IPS-20b (cell line): ENCODE results near the gene MEX3A.

Experiments
- H3K27ac ChIP-seq: one replicate; pipeline ENCODE4 v1.5.1; 2013; ENCODE audit warnings: low read length
- H3K27me3 ChIP-seq: 2 replicates; pipeline ENCODE4 v1.6.1; 2013; ENCODE audit warnings: mild to moderate bottlenecking, low read length, inconsistent platforms; ENCODE audit not compliant: insufficient read depth
- H3K36me3 ChIP-seq: 2 replicates; pipeline ENCODE4 v1.6.1; 2013; ENCODE audit warnings: low read depth, mild to moderate bottlenecking, inconsistent platforms, low read length, moderate library complexity; ENCODE audit not compliant: insufficient read depth
- H3K4me1 ChIP-seq: 2 replicates; pipeline ENCODE4 v1.6.1; 2013; ENCODE audit warnings: mild to moderate bottlenecking, control low read depth, inconsistent platforms, low read length, moderate library complexity; ENCODE audit not compliant: insufficient read depth
- H3K4me3 ChIP-seq: 2 replicates; pipeline ENCODE4 v1.5.1; 2013; ENCODE audit warnings: mild to moderate bottlenecking, low read length, inconsistent platforms
- H3K9ac ChIP-seq: 2 replicates; pipeline ENCODE4 v1.6.1; 2013; ENCODE audit warnings: low read depth, mild to moderate bottlenecking, inconsistent platforms, low read length, moderate library complexity
- H3K9me3 ChIP-seq: 2 replicates; pipeline ENCODE4 v1.6.1; 2013; ENCODE audit warnings: mild to moderate bottlenecking, low read depth, low read length, inconsistent platforms; ENCODE audit not compliant: insufficient read depth

MEX3A gene

DNA sequence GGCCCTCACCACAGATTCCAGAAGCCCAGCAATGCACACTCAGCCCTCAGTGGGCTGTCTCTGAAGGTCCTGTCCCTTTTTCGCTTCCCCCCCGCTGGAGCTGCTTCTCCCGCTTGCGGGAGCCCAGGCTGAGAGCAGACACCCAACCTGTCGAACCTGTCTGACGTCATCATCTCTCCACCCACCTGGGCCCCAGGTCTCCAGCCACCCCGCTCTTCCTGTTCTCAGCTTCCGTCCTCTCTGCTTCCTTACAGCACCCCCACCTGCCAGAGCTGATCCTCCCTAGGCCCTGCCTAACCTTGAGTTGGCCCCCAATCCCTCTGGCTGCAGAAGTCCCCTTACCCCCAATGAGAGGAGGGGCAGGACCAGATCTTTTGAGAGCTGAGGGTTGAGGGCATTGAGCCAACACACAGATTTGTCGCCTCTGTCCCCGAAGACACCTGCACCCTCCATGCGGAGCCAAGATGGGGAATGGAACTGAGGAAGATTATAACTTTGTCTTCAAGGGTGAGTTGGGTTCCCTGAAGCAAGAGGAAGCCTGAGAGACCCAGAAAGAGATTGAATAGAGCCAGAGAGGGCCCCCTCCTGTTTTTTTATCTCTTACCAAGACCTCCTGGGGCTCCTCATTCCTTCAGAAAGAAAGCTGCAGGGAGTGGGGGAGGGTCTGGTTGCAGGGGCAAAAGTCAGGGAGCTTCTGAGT, 21.2 kb downstream of the MEX3A start, which contains the start of gene RAB25:
Gene RAB25 (plus strand): TSS at position 224 of the 700 bp plus-strand sequence. CDS start 241 bp downstream, at position 465.
- Histone ChIP-seq H3K36me3 (peaks cover 13% of the 10 kb centered on the region), H3K9ac (peak within 1 kb of the TSS; percentile 78), H3K4me1 (peaks cover 7% of the 10 kb centered on the region; the same call in 1 of the 2 replicates), H3K9me3 (no peaks in the 10 kb centered on the region), H3K27ac (peak within 1 kb of the TSS; percentile 43), H3K27me3 (no peaks in the 10 kb centered on the region), H3K4me3 (peak within 1 kb of the TSS; percentile 65)

DNA sequence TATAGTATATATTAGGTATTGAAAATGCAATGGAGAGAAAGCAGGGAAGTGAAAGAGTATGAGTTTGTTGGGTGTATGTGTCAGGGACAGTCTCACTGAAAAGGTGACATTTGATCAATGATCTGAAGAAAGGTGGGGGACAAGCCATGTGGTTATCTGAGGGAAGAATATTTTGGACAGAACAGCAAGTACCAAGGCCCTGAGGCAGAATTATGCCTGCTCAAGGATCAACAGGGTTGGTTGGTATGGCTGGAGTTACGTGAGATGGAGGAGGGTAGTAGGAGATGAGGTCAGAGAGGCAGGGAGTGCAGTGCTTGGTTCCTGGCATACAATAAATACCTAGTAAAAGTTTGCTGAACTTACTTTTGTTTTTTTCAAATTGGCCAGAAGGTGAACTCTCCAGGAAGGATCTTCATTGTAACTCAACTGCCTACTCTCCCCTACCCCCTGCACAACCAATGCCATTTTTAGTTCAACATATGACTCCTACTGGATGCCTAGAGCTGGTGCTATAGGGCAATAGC, 25.9 kb downstream of the MEX3A start:
- Histone ChIP-seq H3K36me3 (peaks cover 10% of the 10 kb centered on the region), H3K4me1 (no peaks in the 10 kb centered on the region), H3K9ac (no peak overlapping the region), H3K9me3 (no peaks in the 10 kb centered on the region), H3K4me3 (no peak overlapping the region), H3K27me3 (no peaks in the 10 kb centered on the region), H3K27ac (no peak overlapping the region)

DNA sequence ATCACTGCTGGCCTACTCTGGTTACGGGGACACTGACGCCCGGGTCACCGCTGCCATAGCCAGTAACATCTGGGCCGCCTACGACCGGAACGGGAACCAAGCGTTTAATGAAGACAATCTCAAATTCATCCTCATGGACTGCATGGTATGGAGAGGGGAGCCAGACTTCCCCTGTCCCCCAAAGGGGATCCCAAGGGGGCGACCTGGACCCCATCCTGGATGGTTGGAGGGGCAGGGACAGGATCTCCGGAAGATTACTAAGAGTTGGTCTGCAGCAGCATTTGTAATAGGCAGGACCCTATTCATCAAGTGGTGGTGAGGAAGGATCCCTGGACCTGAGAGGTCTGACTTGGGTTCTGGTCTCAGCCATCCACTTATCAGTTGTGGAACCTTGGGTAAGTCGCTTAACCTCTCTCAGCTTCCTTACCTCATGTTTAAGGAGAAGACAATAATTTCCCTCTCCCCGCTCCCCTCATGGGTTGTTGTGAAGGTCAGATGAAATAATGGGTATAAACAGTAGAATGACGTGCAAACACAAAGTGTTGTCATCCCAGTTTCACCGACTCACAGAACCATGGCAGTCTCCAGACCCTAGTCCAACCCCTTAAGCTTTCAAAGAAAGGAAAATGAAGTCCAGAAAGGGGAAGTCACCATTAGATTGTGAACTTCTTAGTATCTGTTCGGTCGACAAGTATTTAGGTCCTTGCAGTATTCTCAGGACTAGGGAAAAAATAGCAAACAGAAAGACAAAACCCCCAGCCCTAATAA, 26.8 kb downstream of the MEX3A start:
- peak overlapping the region; percentile 100; the same call in 1 of the 2 replicates for H3K9ac ChIP-seq
- H3K27me3 ChIP-seq: no peaks in the 10 kb centered on the region
- H3K9me3 ChIP-seq: no peaks in the 10 kb centered on the region
- no peaks in the 10 kb centered on the region for H3K4me1 ChIP-seq
- H3K36me3 ChIP-seq: peaks cover 14% of the 10 kb centered on the region
- peak overlapping the region; percentile 99 for H3K4me3 ChIP-seq
- H3K27ac ChIP-seq: peak overlapping the region; percentile 84

DNA sequence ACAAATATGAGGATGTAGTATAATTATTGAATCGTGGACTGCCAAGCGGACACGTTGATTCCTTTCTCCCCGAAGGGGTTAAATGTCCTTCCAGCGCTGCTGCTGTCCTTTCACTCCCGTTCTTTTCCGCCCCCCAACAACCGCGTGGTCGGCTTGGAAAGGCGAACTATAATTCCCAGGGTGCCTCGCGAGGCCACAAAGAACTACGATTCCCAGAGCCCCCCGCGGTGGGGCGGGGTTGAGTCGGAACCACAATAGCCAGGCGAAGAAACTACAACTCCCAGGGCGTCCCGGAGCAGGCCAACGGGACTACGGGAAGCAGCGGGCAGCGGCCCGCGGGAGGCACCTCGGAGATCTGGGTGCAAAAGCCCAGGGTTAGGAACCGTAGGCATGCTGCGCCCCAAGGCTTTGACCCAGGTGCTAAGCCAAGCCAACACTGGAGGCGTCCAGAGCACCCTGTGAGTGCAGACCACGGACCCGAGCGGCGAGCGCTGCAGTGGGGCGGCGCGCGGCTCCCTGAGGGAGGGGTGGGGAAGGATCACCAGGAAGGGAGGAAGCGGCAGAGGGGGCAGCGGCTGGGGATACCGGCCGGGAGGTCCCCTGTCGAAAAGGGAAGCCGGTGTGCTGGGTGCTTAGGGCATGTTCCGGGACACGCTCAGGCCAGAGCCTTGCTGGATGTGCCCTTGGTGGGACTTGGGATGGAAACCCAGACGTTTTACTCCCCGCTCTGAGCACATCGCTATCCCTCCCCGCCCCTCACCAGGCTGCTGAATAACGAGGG, 27.6 kb downstream of the MEX3A start, which contains the start of gene LAMTOR2:
Gene LAMTOR2 (plus strand): TSS at position 283 of the 781 bp plus-strand sequence. CDS start 108 bp downstream, at position 391.
- H3K9me3 ChIP-seq: no peaks in the 10 kb centered on the region
- H3K36me3 ChIP-seq: peaks cover 21% of the 10 kb centered on the region
- peak within 1 kb of the TSS; percentile 99 for H3K4me3 ChIP-seq
- peak within 1 kb of the TSS; percentile 100 for H3K27ac ChIP-seq
- H3K9ac ChIP-seq: peak within 1 kb of the TSS; percentile 100
- no peaks in the 10 kb centered on the region for H3K27me3 ChIP-seq
- no peaks in the 10 kb centered on the region for H3K4me1 ChIP-seq

DNA sequence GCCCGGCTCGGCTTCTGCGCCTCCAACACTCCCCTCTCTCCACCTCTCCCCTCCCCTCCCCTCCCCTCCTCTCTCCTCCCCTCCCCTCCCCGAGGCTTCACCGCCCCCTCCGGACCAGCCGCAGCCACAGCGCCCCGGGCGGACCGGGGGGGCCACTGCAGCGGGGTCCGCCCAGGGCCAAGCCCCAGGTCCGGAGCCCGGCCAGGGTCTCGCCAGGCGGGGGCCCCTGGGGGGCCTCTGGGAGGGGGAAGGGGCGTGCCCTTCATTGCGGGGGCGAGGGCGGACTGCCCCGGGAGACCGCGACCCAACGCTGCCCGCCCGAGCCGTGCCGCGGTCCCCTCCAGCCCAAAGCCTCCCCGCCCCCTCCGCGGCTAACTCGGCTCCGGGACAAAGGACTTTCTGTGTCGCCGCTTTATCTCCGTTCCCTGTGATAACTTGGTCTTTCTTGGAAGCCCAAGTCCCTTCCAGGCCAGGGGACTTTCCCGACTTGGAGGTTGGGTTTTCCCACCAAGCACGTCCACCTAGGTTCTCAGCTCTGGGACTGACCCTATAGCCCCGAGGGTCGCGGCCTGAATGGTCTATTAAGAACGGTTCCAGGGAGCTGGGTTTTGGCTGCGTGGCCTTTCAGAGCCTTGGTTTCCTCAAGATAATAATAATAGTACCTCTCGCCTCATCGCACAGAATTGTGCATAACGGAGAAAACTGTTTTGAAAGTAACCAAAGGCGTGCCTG, 28.3 kb downstream of the MEX3A start, which contains the start of gene UBQLN4:
Gene UBQLN4 (minus strand): TSS at position 31 of the 732 bp plus-strand sequence. CDS start 97 bp downstream, outside the sequence.
- no peaks in the 10 kb centered on the region for H3K9me3 ChIP-seq
- no peaks in the 10 kb centered on the region for H3K4me1 ChIP-seq
- peaks cover 29% of the 10 kb centered on the region for H3K36me3 ChIP-seq
- H3K27me3 ChIP-seq: no peaks in the 10 kb centered on the region
- peak within 1 kb of the TSS; percentile 99 for H3K4me3 ChIP-seq
- peak within 1 kb of the TSS; percentile 100 for H3K9ac ChIP-seq
- peak within 1 kb of the TSS; percentile 100 for H3K27ac ChIP-seq

DNA sequence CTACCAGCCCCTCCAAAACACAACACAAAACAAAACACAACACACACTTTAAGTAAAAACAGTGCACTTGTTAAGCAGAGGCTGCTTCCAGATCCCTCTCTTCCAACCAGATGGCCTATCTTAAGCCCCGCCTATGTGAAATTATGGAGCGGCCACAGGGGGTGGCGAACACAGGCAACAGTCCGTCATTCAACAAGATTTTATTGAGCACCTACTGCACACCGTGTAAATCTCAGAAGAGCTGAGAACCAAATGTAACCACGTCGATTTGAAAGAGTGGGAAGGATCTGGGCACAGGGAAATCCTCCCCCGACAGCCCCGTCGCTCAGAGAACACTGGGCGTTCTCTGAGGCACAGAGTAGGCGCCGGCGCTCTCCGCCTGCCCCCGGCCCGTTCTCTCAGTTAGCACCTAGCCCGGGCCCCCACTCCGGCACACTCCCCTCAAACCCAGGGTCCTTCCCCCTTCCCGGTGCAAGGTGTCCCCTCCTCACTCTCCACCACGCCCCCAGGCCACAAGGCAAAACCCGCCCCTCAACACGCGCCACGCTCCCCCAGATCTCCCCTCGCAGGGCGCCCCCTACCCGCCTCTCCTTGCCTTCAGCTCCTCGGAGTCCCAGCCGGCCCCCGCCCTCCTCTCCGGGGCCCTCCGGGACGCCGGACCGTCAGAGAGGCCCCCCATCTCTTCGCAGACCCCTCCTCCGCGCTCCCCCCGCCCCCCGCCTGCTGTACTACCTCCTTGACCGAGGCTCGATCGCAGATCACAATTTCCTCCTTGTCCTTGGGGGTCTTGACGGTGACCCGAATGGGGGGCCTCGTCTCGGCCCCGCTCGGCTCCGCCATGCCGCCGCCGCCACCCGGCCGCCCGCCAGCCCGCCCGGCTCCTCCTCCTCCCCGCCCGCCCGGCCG, 29.1 kb downstream of the MEX3A start:
- Histone ChIP-seq H3K27ac (no peak overlapping the region), H3K9me3 (no peaks in the 10 kb centered on the region), H3K4me1 (no peaks in the 10 kb centered on the region), H3K4me3 (peak overlapping the region; percentile 83), H3K27me3 (no peaks in the 10 kb centered on the region), H3K36me3 (peaks cover 37% of the 10 kb centered on the region), H3K9ac (peak overlapping the region; percentile 67; the same call in 1 of the 2 replicates)

DNA sequence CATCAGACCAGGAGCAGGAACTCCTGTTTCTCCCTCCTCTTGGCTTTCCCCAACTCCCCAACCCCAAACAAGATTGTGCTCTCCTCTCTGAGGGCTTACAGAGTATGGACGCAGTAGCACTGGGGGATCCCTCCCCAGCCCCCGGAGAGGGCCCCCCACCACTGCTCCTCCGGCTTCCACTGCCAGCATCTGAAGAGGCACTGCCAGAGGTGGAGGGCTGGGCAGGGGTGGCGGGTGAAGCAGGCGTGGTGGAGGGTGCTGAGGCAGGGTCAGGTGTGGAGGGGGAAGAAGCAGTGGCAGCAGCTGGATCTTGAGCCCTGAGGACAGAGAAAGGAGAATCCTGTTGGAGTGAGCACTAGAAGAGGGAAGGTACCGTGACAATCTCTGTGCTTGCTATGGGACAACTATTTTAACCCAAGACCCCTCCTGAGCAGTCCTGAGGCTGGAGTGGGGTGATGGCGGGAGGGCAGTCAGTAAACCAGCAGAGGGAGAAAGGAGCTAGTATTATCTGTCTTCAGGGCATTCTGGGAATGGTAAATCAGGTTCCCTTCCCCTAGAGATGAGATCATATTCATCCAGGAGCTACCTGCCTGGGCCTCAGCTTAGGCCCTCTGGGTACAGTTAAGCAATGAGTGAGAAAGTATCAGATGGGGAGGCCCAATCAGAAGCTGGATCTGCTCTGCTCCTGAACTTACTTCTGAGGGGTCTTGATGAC, 31.1 kb downstream of the MEX3A start:
- Histone ChIP-seq H3K9ac (no peak overlapping the region), H3K4me1 (no peaks in the 10 kb centered on the region), H3K36me3 (peaks cover 41% of the 10 kb centered on the region), H3K27me3 (no peaks in the 10 kb centered on the region), H3K9me3 (no peaks in the 10 kb centered on the region), H3K27ac (no peak overlapping the region), H3K4me3 (no peak overlapping the region)

DNA sequence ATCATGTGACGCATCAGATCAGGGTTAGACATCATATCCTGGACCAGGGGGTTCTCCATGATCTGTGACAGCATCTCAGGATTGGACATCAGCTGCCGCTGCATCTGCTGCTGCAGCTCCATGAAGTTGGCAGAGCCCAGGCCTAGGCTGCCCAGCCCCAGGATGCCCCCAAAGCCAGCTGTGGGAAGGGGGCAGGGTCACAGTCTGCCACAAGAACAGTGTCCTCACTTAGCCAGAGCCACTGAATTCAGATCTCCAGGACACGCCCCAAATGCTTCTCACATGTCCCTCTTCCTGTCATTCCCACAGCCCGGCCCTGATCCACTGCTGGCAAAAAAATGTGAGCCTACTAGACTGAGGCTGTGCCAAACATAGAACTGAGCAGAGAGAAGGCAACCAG, 31.9 kb downstream of the MEX3A start:
- Histone ChIP-seq H3K9ac (no peak overlapping the region), H3K27me3 (no peaks in the 10 kb centered on the region), H3K9me3 (no peaks in the 10 kb centered on the region), H3K4me3 (no peak overlapping the region), H3K36me3 (peaks cover 40% of the 10 kb centered on the region), H3K4me1 (no peaks in the 10 kb centered on the region), H3K27ac (no peak overlapping the region)

DNA sequence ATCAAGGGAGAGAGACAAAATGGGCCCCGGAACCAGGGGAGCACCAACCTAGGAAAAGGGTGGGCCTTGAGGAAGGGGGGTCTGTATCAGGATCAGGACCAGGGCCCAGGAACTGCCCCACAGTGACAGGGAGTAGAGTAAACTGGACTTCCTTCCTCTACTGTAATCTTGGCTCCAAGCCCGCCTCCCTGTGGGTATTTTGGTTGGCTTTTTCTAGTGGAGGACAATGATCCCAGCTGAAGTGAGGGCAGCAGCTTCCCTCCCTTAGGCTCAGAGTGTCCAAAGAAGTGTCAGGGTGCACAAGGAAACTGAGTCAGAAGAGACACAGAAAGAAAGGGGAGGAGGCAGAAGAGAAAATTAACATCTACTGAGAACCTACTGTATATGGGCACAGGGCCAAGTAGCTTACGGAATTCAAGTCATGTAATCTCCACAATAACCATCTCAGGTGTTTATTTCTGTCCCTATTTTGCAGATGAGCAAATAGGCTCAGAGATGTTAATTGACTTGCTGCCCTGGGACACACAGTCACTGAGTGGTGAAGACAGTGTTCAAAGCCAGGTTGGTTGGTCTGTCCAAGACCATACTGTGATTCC, 33.5 kb downstream of the MEX3A start:
- H3K9me3 ChIP-seq: no peaks in the 10 kb centered on the region
- H3K36me3 ChIP-seq: peaks cover 53% of the 10 kb centered on the region
- H3K4me1 ChIP-seq: no peaks in the 10 kb centered on the region
- H3K27me3 ChIP-seq: no peaks in the 10 kb centered on the region
- no peak overlapping the region for H3K4me3 ChIP-seq
- no peak overlapping the region for H3K9ac ChIP-seq
- no peak overlapping the region for H3K27ac ChIP-seq
